Urothelium cell line (cell line): ENCODE results near the gene TGFB2.
"Not testable (repeated sequence)": the region's sequence is repeated elsewhere in the genome, so short reads cannot be mapped to it uniquely, and the experiment has no call there.

Source experiments
- DNase-seq: peaks from one replicate; pipeline ENCODE4 v3.0.0; 2011; ENCODE audit warnings: low spot score, mixed read lengths
- FAIRE-seq: peaks from 2 replicates; lab custom pipeline; 2011; peaks lifted over from hg19 to GRCh38; lab: Jason Lieb, UNC

TGFB2 gene

GRCh38 chr1:218344814-218345672, at the start of gene TGFB2:
TGFB2 (plus strand) TSS chr1:218345336; CDS start chr1:218346702, 1,366 bp downstream.
- FAIRE-seq (no peak), DNase-seq (peak; percentile 68)

GRCh38 chr1:218296162-218296561, 49.0 kb upstream of the TGFB2 start:
- DNase-seq, result no peak
- FAIRE-seq, result no peak

- DNase-seq, result no peak
- no peak for FAIRE-seq
Observed at GRCh38 chr1:218297461-218297860, 47.7 kb upstream of the TGFB2 start.

- DNase-seq, result no peak
- no peak for FAIRE-seq
Observed at GRCh38 chr1:218297867-218298266, 47.3 kb upstream of the TGFB2 start.

- DNase-seq, result no peak
- FAIRE-seq, result no peak
Observed at GRCh38 chr1:218298398-218298797, 46.7 kb upstream of the TGFB2 start.

- no peak for FAIRE-seq
Observed at GRCh38 chr1:218299416-218299815, 45.7 kb upstream of the TGFB2 start.

GRCh38 chr1:218301217-218301616, 43.9 kb upstream of the TGFB2 start:
- FAIRE-seq (no peak), DNase-seq (no peak)

More at GRCh38 chr1:218299416-218299815, 45.7 kb upstream of the TGFB2 start:
- DNase-seq, result peak; percentile 34

- FAIRE-seq, result no peak
- DNase-seq, result no peak
Observed at GRCh38 chr1:218302155-218302554, 43.0 kb upstream of the TGFB2 start.

GRCh38 chr1:218303176-218303879, 41.8 kb upstream of the TGFB2 start:
- DNase-seq (no peak), FAIRE-seq (no peak)

- FAIRE-seq, result no peak
- no peak for DNase-seq
Observed at GRCh38 chr1:218304281-218305039, 40.7 kb upstream of the TGFB2 start.

- DNase-seq (no peak), FAIRE-seq (no peak)
Observed at GRCh38 chr1:218305472-218306064, 39.6 kb upstream of the TGFB2 start.

- no peak for DNase-seq
- no peak for FAIRE-seq
Observed at GRCh38 chr1:218312509-218312908, 32.6 kb upstream of the TGFB2 start.

- FAIRE-seq, result no peak
- no peak for DNase-seq
Observed at GRCh38 chr1:218314316-218314715, 30.8 kb upstream of the TGFB2 start.

GRCh38 chr1:218315638-218316037, 29.5 kb upstream of the TGFB2 start:
- FAIRE-seq, result no peak

GRCh38 chr1:218317061-218317460, 28.1 kb upstream of the TGFB2 start:
- FAIRE-seq (no peak), DNase-seq (no peak)

More at GRCh38 chr1:218315638-218316037, 29.5 kb upstream of the TGFB2 start:
- no peak for DNase-seq

- not testable (repeated sequence) for DNase-seq, FAIRE-seq
Observed at GRCh38 chr1:218320182-218320581, 25.0 kb upstream of the TGFB2 start.

- DNase-seq, result no peak
- FAIRE-seq, result peak; percentile 17
Observed at GRCh38 chr1:218322762-218323161, 22.4 kb upstream of the TGFB2 start.

GRCh38 chr1:218323568-218324225, 21.4 kb upstream of the TGFB2 start:
- DNase-seq (no peak), FAIRE-seq (no peak)

GRCh38 chr1:218324226-218324580, 20.9 kb upstream of the TGFB2 start:
- no peak for FAIRE-seq
- DNase-seq, result no peak

GRCh38 chr1:218328769-218329168, 16.4 kb upstream of the TGFB2 start:
- DNase-seq (no peak), FAIRE-seq (no peak)
